HK-2 (cell line): ENCODE results near the gene SERPINA10.
"Not testable (repeated sequence)": the region's sequence is repeated elsewhere in the genome, so short reads cannot be mapped to it uniquely, and the experiment has no call there.

Experiments used
- DNase-seq: peaks from one replicate; pipeline ENCODE4 v3.0.0-alpha.2; 2018; ENCODE audit not compliant: unreplicated experiment

SERPINA10 gene

DNA sequence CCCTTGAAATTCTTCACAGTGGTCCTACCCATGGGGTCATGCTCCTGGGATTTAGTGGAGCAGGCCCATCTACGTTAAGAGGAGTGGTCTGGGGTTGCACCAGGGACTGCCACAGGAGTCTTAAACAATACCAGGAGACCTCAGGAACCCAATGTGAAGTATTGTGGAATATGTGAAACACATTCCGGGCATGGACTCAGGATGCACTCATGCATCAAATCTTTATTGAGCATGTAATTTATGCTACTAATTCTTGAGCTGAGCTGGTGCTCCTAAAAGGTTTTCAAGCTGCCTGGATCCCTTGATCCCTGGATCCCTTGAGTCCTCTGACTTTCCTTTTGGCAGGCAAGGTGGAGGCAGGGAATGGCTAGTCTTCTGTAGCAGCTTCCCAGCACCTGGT is 8.8 kb downstream of the SERPINA10 start:
- DNase-seq, result no peak

DNA sequence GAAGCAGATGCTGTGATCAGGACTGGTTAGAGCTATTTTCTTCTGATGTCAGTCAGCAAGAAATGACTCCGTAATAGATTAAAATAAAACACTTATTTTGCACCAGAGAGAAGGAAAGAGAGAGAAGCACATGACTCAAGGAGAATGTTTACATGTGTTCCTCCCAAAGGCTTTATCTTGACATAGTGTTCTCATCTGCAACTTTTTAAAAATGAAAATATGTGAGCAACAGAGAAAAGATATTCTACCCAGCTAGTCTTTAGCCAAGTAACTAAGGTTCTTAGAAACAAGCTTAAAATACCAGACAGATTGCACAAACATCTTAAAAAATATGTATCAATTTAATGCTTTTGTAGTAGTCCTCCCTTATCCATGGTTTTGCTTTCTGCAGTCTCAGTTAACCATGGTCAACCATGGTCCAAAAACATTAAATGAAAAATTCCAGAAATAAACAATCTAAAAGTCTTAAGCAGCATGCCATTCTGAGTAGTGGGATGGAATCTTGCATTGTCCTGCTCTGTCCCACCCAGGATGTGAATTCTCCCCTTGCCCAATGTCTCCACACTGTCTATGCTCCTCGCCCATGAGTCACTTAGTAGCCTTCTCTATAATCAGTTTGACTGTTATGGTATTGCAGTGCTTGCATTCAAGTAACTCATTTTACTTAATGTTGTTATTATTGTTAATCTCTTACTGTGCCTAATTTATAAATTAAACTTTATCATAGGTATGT is 9.9 kb downstream of the SERPINA10 start:
- no peak for DNase-seq

DNA sequence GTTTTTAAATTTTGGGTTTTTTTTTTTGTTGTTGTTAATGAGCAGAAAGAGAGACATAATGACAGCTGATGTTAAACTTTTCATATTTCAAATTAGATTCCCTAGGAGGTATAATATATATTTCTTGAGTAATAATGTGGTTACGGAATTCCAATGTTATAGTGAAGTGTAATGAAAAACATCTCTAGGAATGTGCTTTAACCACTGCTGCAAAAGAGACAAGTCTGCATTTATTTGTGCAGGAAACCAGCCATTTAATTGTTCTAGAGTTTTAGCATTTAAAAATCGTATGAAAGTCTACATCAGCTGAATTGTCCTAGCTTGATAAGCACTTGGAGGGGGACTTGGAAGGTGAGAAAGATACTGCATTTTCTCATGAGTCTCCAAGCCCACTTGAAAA is 14.3 kb downstream of the SERPINA10 start:
- DNase-seq, result no peak

DNA sequence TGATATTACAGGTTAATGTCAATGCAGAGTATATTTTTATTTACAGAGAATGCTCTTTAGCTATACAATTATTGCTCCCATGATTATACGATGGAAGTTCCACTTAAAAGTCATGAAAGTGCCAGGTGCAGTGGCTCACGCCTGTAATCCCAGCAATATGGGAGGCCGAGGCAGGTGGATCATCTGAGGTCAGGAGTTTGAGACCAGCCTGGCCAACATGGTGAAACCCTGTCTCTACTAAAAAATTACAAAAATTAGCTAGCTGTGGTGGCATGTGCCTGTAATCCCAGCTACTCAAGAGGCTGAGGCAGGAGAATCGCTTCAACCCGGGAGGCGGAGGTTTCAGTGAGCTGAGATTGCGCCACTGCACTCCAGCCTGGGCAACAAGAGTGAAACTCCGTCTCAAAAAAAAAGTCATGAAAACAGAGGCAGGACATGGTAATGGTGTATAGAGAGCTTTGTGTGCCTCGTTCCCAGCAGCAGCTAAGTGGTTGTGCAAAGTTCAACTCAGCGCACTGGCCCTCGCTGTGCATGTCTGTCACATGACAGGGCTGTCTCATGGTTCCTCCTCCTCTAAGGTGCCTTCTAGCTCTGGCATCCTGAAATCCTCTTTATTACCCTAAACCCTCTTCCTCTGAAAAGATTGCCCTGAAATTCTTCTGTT is 16.0 kb downstream of the SERPINA10 start:
- DNase-seq, result not testable (repeated sequence)

DNA sequence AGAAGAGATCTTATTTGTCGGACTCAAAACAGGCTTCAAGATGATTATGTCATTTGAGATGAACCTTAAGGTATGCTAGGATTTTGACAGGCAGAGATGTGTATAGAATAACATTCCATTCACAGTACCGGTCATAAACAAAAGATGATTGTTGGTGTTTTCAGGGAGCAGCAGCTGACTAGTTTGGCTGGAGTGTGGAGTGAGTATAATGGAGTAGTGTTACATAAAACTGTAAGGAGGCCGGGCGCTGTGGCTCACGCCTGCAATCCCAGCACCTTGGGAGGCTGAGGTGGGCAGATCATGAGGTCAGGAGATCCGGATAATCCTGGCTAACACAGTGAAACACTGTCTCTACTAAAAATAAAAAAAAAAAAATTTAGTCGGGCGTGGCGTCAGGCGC is 23.9 kb downstream of the SERPINA10 start:
- no peak for DNase-seq

DNA sequence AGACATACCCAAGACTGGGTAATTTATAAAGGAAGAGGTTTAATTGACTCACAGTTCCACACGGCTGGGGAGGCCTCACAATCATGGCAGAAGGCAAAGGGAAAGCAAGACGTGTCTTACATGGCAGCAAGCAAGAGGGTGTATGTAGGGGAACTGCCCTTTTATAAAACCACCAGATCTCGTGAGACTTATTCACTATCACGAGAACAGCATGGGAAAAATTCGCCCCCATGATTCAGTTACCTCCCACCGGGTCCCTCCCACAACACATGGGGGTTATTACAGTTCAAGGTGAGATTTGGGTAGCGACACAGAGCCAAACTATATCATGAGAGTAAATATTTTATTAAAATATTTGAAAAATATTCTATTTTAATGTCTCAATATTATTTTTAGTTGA is 24.5 kb downstream of the SERPINA10 start:
- not testable (repeated sequence) for DNase-seq

DNA sequence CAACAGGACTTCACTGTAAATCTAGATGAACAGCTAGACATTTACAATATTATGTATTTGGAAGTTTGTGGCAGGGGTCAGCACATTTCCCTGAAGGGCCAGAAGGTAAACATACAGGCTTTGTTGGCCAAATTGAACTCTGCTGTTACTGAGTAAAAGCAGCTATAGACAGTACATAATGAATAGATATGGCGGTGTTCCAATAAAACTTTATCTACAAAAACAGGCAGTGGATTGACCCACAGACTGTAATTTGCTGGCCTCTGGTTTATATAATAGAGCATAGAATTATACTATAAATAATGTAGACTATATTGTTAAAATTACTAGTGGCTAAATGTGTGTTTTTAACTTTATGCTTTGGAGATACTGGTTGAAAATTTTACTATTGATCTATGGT is 25.7 kb downstream of the SERPINA10 start:
- DNase-seq, result no peak

DNA sequence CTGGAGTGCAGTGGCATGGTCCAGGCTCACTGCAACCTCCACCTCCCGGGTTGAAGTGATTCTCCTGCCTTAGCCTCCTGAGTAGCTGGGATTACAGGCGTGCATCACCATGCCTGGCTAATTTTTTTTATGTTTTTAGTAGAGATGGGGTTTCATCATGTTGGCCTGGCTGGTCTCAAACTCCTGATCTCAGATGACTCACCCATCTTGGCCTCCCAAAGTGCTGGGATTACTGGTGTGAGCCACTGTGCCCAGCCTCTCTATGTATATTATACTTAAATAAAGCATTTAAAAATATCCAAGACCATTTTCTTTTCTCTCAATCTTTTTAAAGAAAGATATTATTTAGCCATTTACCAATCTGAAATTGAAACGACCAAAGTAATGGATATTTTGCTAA is 28.9 kb downstream of the SERPINA10 start:
- not testable (repeated sequence) for DNase-seq

DNA sequence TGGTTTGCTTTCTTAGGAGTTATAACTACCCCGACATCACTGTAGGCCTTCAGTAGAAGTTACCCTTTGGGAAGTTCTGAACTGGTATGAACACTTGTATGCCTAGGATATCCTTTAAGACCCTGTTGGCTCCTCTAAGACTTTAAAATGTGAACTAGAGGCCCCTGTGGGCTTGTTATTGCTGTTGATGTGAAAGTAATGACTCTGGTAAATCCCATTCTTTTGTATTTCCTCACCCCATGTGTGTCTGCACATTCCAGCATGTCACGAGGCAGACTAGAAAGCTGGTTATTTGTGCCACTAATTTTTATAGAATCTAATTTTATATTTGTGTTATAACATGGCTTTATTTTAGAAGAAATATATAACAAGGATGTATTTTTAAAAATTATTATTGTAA is 48.9 kb downstream of the SERPINA10 start:
- no peak for DNase-seq

DNA sequence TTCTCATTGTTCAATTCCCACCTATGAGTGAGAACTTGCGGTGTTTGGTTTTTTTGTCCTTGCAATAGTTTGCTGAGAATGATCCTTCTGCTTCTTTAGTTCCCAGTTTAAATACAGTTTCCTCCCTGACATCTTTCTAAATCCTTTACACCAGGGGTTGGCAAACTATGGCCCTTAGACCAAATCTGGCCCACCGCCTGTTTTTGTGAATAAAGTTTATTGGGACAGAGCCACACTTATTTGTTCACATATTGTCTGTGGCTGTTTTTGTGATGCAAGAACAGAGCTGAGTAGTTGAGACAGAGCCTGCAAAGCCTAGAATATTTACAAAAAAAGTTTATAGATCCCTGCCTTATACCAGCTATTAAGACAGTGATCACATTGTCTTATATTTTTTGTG is 53.7 kb downstream of the SERPINA10 start:
- DNase-seq, result no peak

DNA sequence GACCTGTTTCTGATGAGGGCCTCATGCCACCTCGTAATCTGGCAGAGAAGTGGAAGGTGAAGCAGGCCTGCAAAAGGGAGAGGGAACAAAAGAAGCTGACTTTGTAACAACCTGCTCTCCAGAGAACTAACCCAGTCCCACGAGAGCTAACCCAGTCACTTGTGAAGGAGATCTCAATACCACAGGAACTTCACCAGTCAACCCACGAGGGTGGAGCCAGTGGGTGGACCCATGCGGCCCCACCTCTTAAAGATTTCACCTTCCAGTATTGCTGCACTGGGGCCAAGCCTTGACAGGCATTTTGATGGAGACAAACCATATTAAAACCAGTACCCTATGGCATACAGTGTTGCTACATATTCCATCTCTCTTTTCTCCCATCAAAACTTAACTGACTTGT is 55.1 kb downstream of the SERPINA10 start:
- DNase-seq, result no peak

DNA sequence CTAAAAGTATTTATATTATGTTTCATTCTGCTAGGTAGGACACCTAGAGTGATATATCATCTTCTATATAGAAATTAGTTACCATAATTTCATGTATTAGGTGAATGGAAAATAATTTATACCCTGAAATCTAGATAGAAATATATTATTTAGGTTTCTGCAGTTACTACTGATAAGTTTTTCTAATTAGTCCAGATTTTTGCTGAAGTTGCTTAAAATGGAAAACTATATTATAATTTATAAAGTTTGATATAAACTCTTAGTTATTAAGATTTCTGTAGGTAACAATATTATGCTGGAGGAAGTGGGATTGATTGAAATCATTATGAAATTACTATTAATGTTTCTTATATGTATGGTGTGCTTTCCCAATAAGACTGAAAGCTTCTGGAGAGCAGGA is 56.0 kb downstream of the SERPINA10 start:
- DNase-seq, result no peak
